ENCODE data around the gene CYB5RL. TPM values are rescaled to one million over a fixed set of nuclear protein-coding genes. Genes with fewer than 3 reads are reported as not detected.

CYB5RL gene
- total RNA-seq, 1 experiment from 2014 or later = 3.6 TPM

DNA sequence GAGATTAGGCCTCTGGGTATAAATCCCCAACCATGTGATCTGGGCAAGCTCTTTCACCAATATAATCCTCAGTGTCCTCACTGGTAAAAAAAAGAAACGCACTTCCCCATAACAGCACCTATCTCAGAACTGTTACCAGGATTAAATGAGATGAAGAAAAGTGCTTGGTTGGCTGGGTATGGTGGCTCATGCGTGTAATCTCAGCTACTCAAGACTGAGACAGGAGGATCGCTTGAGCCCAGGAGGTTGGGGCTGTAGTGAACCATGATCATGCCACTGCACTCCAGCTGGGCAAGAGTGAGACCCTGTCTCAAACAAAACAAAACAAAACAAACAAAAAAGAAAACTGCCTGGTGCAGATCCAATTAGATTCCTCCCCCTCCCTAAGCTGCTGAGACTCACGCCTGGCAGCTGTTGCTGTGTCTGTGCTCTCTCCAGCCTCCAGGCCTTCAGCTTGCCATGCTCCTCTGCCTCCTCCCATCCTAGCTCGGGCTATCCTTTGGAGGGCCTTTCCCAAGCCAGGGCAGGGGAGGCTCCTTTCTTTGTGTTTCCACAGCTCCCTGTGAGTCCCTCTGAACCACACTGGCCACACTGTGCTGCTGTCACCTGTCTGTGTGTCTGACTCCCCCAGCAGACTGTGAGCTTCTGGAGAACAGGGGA is 19.0 kb downstream of the CYB5RL start:
- BruUV-seq (replicated peaks) = no TSS peak
- Histone ChIP-seq H2AFZ (ENCODE audit: low read length) (no peak overlapping the region), H3K4me2 (ENCODE audit: low read length) (no peak overlapping the region), H3K79me2 (ENCODE audit: low read length) (no peaks in the 10 kb centered on the region), H3K9me2 (replicated peaks; ENCODE audit: low read length) (no peaks in the 10 kb centered on the region), H3K27me3 (ENCODE audit: low read length) (no peaks in the 10 kb centered on the region), H4K20me1 (ENCODE audit: low read length) (no peaks in the 10 kb centered on the region), H3K4me1 (ENCODE audit: insufficient read depth, low read length) (no peaks in the 10 kb centered on the region), H3K9me3 (ENCODE audit: low read length) (no peaks in the 10 kb centered on the region), H3K36me3 (ENCODE audit: low read depth, low read length) (0 out of 2 replicates have a peak, but pooled peaks cover under 1% of the 10 kb centered on the region), H3F3A (ENCODE audit: low read length, unreplicated experiment) (no peaks in the 10 kb centered on the region), H3K4me3 (ENCODE audit: low read length) (no peak overlapping the region), H3K9ac (ENCODE audit: low read length) (no peak overlapping the region), H3K27ac (ENCODE audit: low read length) (no peak overlapping the region)
- DNase-seq = no peak
- ATAC-seq = no peak
- intact Hi-C loops (cut with micrococcal nuclease) = no loop called here
- CTCF ChIA-PET = interaction anchor here (1.1 kb wide), 1 partner anchor 308 kb away, joined by 28 read pairs; no protein-coding TSS in a partner anchor
- POLR2A ChIA-PET (ENCODE audit: unreplicated experiment) = no interaction called here
- TF ChIP-seq CTCF (conservative IDR thresholded peaks at IDR 0.05; ENCODE audit: low read depth, low read length) (no peak), EZH2 (IDR thresholded peaks at IDR 0.05; ENCODE audit: low read length, unreplicated experiment) (no peak), EZH2phosphoT487 (IDR thresholded peaks at IDR 0.05; ENCODE audit: borderline replicate concordance, low read length) (no peak)

GRCh38 chr1:54178296-54179070 is 21.3 kb downstream of the CYB5RL start:
- CTCF ChIA-PET = interaction anchor here (0.5 kb wide), 1 partner anchor 11 kb away, joined by 5 read pairs; no protein-coding TSS in a partner anchor
- BruUV-seq (replicated peaks) = no TSS peak
- H3K36me3 ChIP-seq (ENCODE audit: low read depth, low read length) = no peaks in the 10 kb centered on the region
- no peak for TF ChIP-seq EZH2phosphoT487 (IDR thresholded peaks at IDR 0.05; ENCODE audit: borderline replicate concordance, low read length)
- no peak for TF ChIP-seq CTCF (conservative IDR thresholded peaks at IDR 0.05; ENCODE audit: low read depth, low read length)
- TF ChIP-seq EZH2 (IDR thresholded peaks at IDR 0.05; ENCODE audit: low read length, unreplicated experiment) = no peak
- H3K79me2 ChIP-seq (ENCODE audit: low read length) = no peaks in the 10 kb centered on the region
- no peak overlapping the region for H3K9ac ChIP-seq (ENCODE audit: low read length)
- no peaks in the 10 kb centered on the region for H3K9me3 ChIP-seq (ENCODE audit: low read length)
- no peaks in the 10 kb centered on the region for H3K4me1 ChIP-seq (ENCODE audit: insufficient read depth, low read length)
- no peaks in the 10 kb centered on the region for H3K27me3 ChIP-seq (ENCODE audit: low read length)
- DNase-seq (no peak), ATAC-seq (no peak)
- H4K20me1 ChIP-seq (ENCODE audit: low read length) = no peaks in the 10 kb centered on the region
- H3K9me2 ChIP-seq (replicated peaks; ENCODE audit: low read length) = no peaks in the 10 kb centered on the region
- H3K27ac ChIP-seq (ENCODE audit: low read length) = no peak overlapping the region
- H2AFZ ChIP-seq (ENCODE audit: low read length) = no peak overlapping the region
- POLR2A ChIA-PET (ENCODE audit: unreplicated experiment) = no interaction called here
- H3K4me2 ChIP-seq (ENCODE audit: low read length) = no peak overlapping the region
- no peak overlapping the region for H3K4me3 ChIP-seq (ENCODE audit: low read length)
- no peaks in the 10 kb centered on the region for H3F3A ChIP-seq (ENCODE audit: low read length, unreplicated experiment)
- intact Hi-C loops (cut with micrococcal nuclease) = no loop called here

- Histone ChIP-seq H3K4me3 (ENCODE audit: low read length) (no peak overlapping the region), H3F3A (ENCODE audit: low read length, unreplicated experiment) (no peaks in the 10 kb centered on the region), H3K9ac (ENCODE audit: low read length) (no peak overlapping the region), H4K20me1 (ENCODE audit: low read length) (no peaks in the 10 kb centered on the region), H3K4me2 (ENCODE audit: low read length) (no peak overlapping the region), H3K9me2 (replicated peaks; ENCODE audit: low read length) (no peaks in the 10 kb centered on the region), H3K27me3 (ENCODE audit: low read length) (no peaks in the 10 kb centered on the region), H3K36me3 (ENCODE audit: low read depth, low read length) (no peaks in the 10 kb centered on the region), H3K4me1 (ENCODE audit: insufficient read depth, low read length) (no peaks in the 10 kb centered on the region), H2AFZ (ENCODE audit: low read length) (no peak overlapping the region), H3K27ac (ENCODE audit: low read length) (no peak overlapping the region), H3K9me3 (ENCODE audit: low read length) (no peaks in the 10 kb centered on the region), H3K79me2 (ENCODE audit: low read length) (no peaks in the 10 kb centered on the region)
- no peak for DNase-seq
- TF ChIP-seq CTCF (conservative IDR thresholded peaks at IDR 0.05; ENCODE audit: low read depth, low read length) (no peak), EZH2 (IDR thresholded peaks at IDR 0.05; ENCODE audit: low read length, unreplicated experiment) (no peak), EZH2phosphoT487 (IDR thresholded peaks at IDR 0.05; ENCODE audit: borderline replicate concordance, low read length) (no peak)
- intact Hi-C loops (cut with micrococcal nuclease) = no loop called here
- no TSS peak for BruUV-seq (replicated peaks)
- ATAC-seq = no peak
- POLR2A ChIA-PET (ENCODE audit: unreplicated experiment) = no interaction called here
- CTCF ChIA-PET = no interaction called here
These were observed 22.1 kb downstream of the CYB5RL start for GRCh38 chr1:54177726-54178125.

Data from PC-3 (cell line).